GM19099 (cell line): ENCODE data around the gene GAB1.

ENCODE experiments used
- POLR2A ChIP-seq: IDR thresholded peaks from 3 replicates; pipeline ENCODE4 v1.6.1; 2011; ENCODE audit warnings: low read depth; ENCODE audit not compliant: insufficient read length; ENCODE audit errors: extremely low read depth

Gene GAB1

DNA sequence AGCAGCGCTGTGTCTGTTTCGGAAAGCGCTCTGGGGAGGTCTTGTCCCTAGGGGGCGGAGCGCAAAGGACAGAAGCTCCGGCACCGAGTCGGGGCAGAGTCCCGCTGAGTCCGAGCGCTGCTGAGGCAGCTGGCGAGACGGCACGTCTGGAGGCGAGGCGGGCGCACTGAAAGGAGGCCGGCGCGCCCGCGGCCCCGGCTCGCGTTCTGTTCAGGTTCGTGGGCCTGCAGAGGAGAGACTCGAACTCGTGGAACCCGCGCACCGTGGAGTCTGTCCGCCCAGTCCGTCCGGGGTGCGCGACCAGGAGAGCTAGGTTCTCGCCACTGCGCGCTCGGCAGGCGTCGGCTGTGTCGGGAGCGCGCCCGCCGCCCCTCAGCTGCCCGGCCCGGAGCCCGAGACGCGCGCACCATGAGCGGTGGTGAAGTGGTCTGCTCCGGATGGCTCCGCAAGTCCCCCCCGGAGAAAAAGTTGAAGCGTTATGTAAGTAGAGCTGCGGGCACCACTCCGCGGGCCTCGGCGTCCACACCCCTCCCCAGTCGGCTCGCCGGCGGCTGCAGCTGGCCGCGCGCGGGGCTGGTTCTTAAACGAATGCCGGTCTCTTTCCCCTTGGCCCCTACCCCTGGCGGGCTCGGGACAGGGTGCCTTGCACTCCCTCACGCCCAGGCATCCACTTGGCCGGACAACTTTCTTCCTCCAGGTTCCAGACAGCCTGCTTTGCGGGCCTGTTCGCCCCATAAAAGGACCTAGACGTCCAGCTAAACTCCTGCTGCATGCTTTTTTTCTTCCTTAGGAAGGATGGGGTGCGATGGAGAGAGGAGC, at the start of gene GAB1:
Gene GAB1, plus strand, starts transcription at position 96 of the 819 bp plus-strand sequence. Its CDS starts 313 bp downstream, at position 409.
- TF ChIP-seq POLR2A: peak; percentile 55

- TF ChIP-seq POLR2A: no peak
Observed at GRCh38 chr4:143287572-143287923, 49.1 kb upstream of the GAB1 start.

DNA sequence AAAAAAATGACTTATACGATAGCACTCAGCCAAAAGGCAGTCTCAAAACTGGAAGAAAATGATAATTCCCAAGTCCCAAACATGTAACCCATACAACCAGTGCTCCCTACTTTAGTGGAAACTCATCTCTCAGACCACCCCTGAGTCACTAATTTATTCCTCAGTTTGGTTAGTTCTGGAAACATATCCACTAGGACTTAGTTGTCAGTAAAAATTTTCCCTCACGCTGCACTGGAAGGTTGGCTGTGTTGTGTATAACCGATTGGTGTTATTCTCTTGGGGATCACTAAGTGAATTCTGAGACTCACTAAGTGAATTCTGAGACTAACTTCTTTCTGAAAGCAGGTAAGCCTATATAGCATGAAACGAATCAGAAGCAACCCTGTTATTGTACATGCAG, 48.5 kb upstream of the GAB1 start:
- no peak for TF ChIP-seq POLR2A

GRCh38 chr4:143289370-143289769, 47.3 kb upstream of the GAB1 start:
- TF ChIP-seq POLR2A: no peak

DNA sequence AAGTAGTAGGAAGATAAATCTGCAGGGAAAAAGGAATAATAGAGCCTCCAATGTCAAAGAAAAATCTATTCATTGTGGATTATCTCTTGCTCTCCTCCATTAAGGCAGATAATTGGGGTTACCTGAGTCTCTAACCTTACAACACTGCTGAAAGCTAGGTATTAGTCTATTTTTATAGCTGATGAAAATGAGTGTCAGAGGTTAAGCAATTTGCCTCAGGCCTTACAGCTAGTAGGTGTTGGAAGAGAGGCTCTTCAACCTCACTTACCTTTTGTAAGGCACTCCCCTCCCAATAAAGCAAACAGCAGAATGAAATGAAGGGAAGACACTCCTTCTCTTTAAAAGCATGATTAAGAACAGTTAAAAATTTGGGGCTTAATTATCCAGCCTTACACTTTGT, 45.4 kb upstream of the GAB1 start:
- TF ChIP-seq POLR2A: no peak

DNA sequence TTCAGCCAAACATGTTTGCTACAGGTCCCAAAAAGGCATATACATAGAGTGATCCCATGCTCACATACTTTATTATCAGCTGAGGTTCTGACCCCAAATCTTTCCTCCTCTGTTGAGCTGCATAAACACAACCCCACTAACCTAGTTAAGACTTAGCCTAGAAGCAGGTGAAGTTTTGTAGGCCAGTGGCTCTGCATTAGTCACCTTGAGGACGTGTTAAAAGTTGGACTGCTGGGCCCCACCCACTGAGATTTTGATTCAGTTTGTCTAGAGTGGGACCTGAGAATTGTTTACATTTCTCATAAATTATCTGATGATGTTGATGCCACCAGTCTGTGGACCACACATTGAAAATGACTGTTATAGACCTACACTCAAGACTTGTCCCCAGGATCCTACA, 43.8 kb upstream of the GAB1 start:
- no peak for TF ChIP-seq POLR2A

DNA sequence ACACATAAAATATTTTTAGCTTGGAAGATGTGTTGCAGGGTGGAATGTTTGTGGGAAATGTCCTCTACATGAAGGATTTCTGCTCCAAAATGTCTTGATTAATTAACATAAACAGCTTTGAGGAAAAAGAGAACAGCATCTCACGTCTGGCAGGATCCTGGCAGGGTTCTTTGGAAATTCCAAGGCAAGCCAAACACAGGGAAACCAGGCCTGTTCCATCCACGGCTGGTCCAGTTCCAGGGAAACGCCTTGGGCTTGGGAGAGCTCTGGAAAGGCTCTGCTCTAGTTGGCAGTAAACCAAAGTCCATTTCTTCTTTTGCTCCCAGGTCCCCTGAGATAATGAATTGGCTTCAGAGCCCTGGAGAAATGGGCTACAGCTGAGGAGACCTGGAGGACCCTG, 42.4 kb upstream of the GAB1 start:
- no peak for TF ChIP-seq POLR2A

DNA sequence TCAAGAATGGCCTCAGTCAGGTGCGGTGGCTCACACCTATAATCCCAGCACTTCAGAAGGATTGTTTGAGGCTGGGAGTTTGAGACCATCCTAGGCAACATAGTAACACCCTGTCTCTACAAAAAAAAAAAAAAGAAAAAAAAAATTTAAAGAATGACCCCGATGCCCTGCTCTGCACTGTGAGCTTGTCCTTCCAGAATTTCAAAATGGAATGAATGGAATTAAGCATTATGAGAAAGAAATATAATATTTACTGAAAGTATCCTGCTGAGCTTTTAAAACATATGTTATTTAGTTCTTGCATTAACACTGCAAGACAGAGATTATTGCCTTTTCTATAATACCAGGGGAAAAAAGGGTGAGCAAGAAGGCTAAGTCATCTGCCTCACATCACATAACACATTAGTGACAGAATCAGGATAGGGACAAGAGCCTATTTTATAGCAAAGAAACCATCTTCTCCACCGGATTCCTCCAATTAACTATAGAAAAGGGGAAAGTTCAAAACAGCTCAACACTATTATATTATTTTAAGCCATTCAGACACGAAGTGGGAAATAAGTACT, 41.9 kb upstream of the GAB1 start:
- TF ChIP-seq POLR2A: no peak

DNA sequence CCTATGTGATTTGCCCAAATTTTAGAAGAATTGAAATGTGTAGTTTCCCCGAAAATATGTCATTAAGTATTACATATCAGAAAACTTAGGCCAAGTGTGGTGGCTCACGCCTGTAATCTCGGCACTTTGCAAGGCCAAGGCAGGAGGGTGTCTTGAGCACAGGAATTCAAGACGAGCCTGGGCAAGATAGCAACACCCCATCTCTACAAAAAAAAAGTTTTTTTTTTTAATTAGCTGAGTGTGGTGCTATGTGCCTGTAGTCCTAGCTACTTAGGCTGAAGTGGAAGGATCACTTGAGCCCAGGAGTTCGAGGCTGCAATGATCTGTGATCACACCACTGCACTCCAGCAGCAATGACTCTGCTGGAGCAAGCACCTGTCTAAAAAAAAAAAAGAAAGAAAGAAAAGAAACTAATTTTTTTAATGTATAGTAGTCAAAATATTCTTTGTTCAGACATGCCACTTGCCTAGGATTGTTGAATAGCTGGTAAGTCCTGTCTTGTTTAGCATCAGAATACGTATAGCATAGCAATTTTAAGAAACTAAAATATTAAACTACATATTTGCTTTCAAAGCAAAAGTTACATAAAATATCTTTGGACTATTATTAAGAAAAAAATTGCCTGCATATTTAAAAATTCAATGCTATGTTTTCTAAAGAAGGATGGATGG, 40.1 kb upstream of the GAB1 start:
- TF ChIP-seq POLR2A: no peak

DNA sequence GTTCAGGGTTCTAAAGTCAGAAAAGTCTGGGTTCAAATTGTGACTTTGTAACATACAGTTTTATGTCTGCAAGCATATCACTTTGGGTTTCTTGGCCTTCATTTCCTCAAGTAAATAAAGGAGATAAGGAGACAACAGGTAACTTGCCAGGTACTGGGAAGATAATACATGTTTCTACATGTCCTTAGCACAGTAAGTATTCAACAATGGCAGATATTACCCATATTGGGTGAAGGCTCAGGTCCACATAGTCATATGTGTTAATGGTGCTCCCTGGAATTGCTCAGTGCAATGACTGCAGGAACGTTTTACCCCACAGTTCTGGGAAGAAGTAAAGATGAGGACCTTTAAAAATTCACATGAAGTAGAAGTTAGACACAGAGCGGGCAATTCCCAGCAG, 35.8 kb upstream of the GAB1 start:
- no peak for TF ChIP-seq POLR2A

GRCh38 chr4:143302536-143302935, 34.1 kb upstream of the GAB1 start:
- TF ChIP-seq POLR2A: no peak

DNA sequence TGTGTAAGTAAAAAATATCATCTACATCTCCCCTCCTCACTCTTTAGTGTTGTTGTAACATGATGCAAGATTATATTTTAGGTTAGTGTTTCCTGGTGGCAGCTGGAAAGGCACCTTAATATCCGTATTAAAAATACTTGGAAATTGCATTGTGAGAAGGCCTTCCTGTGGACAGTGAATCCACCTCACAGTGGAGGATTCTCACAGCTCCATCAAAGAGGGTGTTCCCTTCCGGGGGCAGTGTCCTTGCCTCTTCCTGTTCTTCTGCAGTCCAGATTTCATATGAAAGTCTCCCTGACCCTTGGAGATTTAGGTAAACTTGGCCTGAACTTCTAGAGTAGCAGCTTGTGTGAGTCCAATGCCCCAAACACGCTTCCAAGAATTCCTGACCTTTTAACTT, 29.9 kb upstream of the GAB1 start:
- no peak for TF ChIP-seq POLR2A

- TF ChIP-seq POLR2A: no peak
Observed at GRCh38 chr4:143307531-143307930, 29.1 kb upstream of the GAB1 start.

GRCh38 chr4:143308377-143308776, 28.3 kb upstream of the GAB1 start:
- no peak for TF ChIP-seq POLR2A

- TF ChIP-seq POLR2A: no peak
Observed at GRCh38 chr4:143311924-143312323, 24.8 kb upstream of the GAB1 start.

- no peak for TF ChIP-seq POLR2A
Observed at GRCh38 chr4:143313521-143313920, 23.2 kb upstream of the GAB1 start.
